ENCODE measurements around the gene CRYZ.
A peak's percentile ranks its signal among the peaks of the same experiment; 100 is the strongest.

The CRYZ gene

DNA sequence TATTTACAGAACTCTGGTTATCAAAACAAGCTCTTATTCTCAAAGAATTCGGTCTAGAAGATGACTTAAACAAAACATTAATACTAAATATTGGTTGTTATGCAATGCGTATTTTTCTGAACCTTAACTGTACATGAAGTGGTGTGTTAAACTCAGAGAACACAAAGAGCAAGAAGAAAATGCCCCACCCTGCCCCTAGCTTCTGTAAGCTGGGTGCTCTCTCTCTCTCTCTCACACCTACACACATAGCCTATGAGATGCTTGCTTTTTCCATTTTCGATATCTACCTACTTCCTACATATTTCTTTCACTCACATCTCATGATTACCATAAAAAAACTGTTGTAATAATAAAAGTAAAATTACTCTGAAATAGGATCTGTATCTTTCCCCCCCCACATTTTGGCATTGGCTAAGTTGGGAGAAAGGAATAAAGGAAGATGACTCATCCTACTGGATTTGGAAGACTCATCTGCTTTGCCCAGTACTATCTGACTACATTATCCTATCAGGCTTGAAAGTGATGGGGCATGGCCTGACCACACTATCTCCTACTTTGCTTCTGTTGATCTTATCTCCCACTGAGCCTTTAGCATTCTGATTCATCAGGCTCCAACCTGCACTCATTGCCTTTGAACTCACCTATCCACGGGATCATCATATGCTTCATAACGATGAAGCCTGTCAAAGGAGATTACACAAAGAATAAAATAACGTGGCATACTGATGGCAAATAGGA is 2.9 kb downstream of the CRYZ start:
- DNase-seq, result no peak

DNA sequence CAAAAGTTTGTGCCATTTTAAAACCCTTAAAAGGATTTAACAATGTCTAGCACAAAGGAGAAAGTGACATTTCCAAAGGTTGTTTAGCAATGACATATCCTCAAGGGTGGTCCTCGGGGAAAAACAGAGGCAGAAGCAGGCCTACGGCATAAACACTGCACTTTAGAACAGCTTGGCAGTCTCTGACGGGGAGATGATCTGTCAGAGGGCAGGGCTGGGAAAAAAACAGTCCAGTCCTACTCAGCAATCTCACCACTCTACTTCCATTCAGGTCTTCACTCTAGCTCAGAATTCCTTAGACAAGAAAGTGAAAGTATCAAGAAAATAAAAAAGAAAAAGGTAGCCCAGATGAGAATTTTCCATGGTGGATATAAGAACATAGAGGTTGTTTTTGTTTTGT is 4.1 kb downstream of the CRYZ start:
- no peak for DNase-seq

DNA sequence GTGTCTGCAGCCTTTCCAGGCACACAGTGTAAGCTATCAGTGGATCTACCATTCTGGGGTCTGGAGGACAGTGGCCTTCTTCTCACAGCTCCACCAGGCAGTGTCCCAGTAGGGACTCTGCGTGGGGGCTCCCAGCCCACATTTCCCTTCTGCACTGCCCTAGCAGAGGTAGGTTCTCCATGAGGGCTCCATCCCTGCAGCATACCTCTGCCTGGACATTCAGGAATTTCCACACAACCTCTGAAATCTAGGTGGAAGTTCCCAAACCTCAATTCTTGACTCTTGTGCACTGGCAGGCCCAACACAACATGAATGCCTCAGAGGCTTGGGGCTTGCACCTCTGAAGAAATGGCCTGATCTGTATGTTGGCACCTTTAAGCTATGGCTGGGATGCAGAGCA is 6.8 kb downstream of the CRYZ start:
- DNase-seq, result no peak

DNA sequence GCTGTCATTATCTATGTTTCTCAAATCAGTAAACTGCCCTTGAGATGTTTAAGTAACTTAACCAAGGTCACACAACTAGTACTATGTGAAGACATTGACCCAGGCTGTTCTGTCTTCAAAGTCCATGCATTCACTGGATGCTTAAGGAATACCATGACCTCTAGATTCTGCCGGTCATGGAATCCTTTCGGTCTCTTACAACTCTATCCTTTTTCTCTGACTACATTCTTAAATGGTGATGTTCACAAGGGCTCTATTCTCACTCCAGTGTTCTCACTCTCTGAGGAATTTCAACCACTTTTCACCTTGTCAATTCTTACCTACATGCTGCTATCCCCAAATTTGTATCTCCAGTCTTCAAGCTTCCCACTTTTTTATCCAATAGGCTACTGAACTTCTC is 15.2 kb downstream of the CRYZ start:
- no peak for DNase-seq

DNA sequence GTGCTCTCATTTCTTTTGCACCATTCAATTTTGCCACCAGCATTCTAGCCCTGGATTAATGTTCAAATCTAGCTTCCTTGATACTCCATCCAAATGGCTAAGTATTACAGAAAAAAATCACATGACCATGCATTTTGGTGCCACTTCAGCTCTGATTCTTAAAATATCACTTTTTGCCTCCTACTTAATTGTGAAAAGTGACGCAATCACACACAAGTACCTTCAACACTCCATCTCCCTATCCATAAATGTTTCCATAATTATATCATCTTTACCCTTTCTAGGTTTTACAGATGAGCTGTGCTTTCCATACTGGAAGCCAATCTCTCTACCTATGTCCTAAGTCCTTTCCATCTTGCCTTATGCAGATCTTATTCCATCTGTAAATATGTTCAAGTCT is 16.0 kb downstream of the CRYZ start:
- DNase-seq, result no peak

DNA sequence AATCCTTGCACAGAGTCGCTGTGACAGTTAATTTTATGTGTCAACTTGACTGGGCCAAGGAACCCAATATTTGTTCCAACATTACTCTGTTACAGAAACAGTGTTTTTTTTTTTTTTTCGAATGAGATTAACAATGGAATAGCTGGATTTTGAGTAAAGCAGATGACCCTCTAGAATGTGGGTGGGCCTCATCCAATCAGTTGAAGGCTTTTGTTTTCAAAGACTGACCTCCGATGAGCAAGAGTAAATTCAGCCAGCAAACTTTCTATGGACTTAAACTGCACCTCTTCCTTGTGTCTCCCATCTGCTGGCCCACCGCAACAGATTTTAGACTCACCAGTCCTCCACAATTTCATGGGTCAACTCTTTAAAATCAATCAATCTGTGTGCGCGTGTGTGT is 17.0 kb downstream of the CRYZ start:
- DNase-seq, result no peak

DNA sequence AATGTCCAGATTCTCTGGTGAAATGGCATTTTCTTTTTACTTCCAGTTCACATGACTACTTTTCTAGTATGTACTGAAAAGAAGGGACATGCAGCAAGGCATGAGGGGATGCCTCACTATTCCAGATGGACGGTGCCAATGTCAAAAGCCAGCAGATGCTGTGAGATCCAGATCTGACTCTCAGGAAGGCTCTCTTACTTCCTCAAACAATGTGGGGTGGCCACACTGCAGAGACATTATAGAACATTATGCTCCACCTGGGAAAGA is 17.7 kb downstream of the CRYZ start:
- no peak for DNase-seq

DNA sequence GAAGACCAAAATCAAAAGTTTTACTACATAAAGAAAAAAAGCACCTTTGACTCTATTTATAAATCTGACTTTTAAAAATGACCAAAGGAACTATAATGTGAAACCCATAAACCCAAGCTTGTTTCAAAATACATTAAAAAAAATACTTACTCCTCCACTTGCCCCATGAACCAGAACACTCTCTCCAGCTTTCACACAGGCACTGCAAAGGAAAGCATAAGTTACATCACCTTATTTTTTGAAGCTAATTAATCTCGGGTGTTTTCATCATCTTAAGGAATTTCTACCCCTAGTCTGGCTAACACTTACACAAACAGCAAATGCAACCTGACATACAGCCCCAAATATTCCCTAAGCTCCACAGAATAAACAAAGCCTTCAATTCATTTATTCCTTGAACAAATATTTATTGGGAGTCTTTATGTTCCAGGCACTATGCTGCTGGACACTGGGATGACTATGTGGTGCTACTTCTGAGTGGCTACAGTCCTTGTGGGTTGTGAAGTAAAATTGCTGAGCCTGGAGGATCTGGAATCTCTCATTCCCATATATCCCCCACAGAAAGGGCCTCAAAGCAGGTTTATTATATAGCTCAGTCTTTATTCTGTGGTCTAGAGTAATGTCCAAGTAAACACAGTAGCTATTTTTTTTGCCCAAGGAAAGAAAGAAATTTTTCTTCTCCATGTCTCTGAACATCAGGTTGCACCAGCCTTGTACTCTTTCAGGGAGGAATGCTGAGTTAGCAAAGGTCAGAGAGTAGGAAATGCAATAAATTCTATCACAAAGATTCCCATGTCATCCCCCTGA is 18.2 kb downstream of the CRYZ start:
- no peak for DNase-seq

DNA sequence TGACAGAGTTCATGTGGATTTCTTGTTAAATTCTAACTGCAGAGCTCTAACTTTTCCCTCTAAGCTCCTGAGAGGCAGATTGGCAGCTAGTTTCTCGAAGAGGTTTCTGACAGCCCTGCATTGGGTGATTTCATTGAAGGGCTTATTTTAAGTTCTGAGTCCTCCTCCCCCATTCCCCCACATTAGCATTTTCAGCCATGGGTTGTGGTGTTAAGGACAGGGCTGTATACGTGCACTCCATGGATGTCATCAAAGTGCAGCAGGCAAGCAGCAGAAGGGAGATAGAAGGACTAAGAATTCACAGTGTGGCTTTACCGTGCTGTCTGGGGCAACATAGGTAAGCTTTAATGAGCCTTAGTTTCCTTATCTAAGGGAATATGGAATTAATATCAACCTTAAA is 19.0 kb downstream of the CRYZ start:
- no peak for DNase-seq

DNA sequence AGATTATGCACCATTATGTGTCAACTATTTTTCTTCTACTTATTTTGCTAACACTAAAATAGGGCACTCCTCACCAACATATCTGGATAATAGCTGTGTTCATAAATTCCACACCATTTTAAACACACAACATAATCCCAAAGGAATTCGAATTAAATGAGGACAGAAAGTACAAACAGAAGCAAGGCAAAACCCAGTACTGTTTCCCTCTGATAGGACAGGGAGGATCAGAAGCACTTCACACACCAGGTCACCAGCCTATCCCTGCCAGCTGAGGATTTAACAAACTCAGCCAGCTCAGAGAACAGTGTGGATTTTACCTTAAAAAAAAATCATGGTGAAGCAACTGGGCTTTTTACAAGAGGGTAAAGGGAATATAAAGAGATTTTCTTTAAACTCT is 20.0 kb downstream of the CRYZ start:
- no peak for DNase-seq

DNA sequence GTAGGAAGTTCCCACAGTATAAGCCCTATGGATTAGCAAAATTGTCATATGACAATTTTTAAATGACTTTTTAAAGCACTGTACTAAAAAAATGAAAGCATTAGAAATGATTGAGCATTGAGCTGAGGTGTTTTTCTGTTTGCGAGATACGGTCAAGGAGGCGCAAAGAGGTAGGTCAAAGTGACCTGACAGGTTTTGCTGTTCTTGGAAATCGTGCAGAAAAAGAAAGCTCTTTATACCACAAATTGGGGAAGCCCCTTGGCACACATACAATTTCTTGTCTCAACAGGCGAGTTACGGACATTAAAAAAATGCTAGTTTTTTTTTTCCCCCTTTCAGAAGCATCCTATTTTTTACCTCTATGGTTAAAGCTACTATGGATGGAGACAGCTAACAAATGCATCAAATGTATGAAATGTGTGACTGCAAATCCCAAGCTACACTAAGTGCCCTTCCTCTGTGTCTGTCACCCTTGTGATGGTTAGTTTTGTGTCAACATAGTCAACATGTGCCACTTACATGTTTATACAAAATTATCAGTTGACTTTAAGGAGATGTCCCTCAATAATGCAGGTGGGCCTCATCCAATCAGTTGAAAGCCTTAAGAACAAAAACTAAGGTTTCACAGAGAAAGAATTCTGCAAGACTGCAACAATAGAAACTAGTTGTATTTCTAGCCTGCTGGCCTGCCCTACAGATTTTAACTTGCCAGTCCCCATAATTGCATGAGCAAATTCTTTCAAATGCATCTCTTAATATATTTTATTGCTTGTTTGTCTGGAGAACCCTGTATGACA is 29.3 kb downstream of the CRYZ start:
- no peak for DNase-seq

DNA sequence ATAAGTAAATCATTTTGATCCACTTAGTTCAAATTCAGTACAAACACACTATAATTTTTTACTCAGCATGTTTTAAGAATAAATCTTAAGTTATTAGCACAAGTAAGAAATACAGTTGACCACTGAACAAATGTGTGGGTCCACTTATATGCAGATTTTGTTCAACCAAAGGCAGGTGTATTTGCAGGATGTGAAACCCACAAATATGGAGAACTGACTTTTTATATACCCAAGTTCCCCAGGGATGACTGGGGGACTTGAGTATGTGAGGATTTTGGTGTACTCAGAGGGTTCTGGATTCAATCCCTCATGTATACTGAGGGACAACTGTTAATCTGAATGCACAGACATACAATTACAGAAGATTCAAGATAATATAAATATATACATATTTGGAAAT is 33.5 kb downstream of the CRYZ start:
- DNase-seq, result no peak

DNA sequence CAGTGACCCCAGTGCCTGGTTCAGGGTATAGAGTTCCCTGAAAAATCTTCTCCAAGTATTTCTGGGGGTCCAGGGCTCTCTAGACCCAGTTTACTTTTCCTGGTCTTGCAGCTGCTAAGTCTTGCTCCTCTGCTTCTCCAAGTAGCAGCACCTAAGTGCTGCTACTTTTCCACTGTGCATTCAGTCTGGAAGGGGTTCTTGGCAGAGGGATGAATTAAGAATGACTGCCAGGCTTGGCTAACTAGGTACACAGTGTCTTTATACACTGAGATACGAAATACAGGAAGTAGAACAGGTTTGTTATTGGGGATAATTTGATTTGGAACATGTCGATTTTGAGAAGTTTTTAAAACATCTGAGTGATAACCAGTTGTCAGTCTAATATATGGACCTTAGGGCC is 35.0 kb downstream of the CRYZ start:
- no peak for DNase-seq

DNA sequence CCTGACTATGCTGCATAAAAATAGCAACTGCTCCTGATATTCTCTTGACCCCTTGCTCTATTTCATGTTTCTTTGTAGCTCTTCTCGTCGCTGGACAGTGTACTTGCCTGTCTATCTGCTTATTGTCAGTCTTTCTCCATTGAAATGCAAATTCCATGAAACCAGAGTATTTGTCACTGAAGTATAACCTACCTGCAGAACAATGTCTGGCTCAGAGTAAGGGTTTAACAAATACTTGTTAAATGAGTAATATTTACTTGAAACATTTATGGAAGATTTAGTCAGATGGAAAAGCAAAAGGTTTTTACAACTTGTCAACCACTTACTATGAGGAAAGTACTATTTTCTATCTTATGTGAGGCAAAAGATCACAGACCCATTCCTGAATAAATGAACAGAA is 39.4 kb downstream of the CRYZ start:
- no peak for DNase-seq

DNA sequence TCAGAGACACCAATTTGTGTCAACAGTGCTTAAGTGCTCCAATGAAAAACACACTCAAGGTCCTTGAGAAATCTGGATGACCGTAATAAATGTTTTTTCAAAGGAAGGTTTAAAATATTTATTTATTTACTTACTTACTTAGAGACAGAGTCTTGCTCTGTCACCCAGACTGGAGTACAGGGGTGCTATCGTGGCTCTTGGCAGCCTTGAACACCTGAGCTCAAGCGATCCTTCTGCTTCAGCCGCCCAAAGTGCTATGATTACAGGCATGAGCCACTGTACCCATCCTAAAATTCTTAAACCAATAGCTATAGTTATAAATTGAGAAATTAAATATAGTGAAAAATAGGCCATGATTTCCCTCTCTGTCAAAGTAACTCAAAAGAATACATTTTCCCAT is 41.9 kb downstream of the CRYZ start:
- DNase-seq, result no peak

DNA sequence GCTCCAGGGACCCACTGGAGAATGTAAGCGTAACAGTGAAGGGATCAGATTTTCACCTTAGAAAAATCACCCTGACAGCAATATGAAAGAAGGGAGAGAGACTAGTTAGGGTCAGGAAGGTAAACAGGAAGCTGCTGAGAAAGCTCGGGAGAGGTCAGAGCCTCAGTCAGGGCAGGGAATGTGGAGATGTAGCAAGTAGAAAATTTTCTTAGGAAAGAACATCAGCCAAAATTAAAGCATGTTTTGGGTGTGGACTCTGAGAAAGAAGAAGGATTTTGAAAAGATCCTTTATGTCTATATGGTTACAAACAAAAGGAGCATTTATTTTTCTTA is 42.5 kb downstream of the CRYZ start:
- no peak for DNase-seq

DNA sequence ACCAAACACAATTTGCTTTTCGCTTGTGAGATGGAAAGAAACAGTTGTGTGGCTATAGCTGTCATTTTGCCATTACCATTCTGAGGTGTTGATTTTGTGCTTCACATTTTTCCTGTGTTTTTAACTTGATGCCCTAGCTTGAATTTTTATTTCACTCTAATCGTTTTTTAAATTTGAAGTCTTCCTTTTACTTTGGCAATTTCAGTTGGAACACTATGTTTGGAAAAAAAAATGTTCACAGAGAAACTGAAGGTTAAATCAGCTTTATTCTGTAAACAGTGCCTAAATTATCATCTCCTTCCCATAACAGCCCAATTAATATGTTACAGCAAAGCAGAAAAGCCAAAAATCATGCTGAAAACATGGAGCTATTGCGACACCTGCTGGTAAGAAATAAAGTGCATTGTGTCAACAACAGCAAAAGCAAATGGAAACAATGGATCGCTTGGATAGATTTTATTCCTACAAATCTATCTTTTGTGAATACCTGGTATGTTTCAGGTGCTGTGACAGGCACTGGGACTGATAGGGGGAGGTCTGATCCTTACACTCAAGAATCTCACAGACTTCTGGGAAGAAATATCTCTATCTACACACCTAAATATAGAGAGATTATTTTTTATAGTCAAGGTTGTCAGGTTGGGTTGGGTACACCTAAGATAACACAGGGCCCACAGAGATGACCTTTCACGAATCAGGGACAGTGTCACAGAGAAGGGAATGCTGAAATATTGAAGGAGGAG is 43.1 kb downstream of the CRYZ start:
- peak; percentile 38 to 46 for DNase-seq

DNA sequence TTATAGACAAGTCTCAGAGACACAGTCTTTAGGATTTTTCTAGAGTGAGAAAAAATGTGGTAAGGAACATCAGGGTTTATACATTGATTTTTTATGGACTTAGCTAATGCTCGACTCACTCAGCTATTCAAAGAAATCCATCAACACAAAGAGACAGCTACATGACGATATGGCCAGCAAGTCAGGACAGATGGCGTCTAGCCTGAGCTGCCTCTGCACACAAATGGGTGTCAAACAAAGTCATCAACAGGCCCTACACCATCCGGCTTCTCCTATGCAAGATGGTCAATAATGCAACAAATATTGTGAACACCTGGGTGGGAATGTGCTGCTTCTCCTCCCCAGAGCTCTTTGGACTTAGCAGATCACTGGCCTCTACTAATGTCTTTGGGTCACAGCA is 45.9 kb downstream of the CRYZ start:
- DNase-seq, result no peak

DNA sequence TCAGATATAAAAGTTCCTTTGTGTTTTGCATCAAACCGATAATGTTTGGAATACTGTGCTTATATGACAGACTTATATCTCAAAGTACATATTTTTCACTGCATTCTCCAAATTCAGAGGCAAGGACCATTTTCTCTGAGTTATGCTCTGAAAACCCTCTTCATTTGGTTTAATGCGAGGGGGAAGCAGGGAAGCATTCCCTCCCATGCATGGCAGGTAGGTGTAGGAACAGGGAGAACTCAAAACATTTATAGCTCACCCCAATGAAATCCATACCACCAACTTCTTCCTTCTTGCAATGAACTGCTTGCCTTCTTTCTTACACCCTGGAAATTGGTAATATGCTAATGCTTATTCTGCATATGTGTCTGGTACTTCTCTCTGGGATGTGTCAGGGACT is 48.5 kb downstream of the CRYZ start:
- no peak for DNase-seq

DNA sequence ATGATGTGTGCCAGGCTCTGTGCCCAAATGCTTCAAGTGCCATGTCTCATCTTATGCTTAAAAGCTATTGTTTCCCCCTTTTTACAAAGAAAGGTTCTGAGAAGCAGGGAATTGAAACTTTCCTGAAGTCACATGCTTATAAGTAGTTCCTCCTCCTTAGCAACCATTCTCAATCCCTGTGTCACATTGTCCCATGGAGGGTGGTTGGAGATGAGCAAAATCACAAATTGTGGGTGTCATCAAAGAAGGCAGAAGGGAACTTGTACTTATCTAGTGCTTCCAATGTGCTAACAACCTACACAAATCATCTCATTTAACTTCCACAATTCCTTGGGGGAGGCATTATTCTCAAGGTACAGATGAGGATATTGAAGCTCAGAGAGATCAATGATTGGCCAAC is 49.2 kb downstream of the CRYZ start:
- no peak for DNase-seq

DNA sequence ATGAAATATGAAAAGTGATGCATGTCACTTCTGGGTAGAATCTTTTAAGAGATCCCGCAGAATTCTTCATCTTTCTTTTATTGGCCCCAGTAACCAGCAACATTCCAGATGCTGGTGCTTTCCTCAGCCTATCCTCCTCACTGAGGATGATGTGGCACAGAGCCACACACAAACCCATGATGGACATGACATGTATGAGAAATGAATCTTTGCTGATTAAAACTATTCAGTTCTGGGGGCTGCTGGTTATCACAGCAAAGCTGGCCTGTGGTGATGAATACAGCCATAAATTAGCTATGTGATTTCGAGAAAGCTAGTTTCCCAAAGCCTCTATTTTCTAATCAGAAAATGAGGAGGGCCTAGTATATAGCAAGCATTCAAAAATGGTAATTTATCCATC is 51.0 kb downstream of the CRYZ start:
- DNase-seq, result no peak

DNA sequence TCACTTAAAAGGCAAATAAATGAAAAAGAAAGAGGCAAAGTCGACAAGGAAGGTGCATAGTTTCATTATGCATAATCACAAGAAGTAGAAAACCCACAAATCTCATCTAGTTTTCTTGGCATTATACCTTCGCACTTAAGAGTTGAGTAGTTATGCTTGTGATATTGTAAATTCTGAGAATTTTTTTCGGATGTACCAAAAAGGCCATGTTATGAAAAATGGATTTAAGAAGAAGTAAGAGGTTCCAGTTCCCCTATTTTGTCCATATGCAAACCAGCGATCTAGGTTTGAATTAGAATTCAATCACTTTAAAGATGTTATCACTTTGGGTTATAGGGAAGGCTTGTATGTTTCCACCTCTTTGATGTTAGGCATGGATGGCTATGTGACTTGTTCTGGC is 51.4 kb downstream of the CRYZ start:
- no peak for DNase-seq

DNA sequence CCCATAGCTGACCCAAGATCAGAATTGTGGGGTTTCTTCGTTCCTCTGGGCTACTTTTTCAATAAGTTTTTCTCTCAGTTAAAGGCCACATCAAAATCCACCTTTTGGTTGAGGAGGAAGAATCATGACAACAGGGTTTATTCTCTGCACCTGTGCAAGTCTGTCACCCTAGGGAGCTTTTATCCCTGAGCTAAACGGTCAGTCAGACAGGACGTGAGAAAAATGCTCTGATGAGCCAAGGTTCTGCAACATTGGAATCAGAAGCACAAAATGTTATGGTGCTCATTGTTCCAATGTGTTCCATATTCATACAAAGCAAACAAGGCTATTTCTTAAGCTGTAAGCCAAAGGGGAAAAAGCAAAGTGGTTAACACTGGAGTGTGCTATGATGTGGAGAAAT is 51.8 kb downstream of the CRYZ start:
- DNase-seq, result no peak

DNA sequence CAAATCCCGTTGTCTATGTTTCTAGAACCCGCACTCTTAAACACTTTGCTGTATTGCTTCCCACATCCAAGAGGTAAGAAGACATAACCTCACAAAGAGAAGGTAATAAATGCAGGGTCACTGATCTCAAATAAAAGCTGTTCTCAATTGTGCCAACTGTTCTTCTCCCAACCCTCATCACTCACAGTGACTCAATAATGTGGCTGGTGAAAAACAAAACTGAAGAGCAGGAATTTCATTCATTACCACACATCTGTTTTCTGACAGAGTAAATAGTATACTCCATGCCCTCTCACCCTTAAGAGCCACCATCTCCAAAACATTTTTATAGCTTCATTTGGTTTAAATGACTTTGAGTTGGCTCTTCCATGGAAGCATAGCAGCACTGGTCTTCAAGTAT is 53.0 kb downstream of the CRYZ start:
- no peak for DNase-seq

Measured in stimulated activated CD4-positive, alpha-beta T cell treated with anti-CD3 and anti-CD28 coated beads, Interleukin-2, amount 100 ng/mL, for 48 hours (primary cell).